Non-pigmented ciliary epithelial cell (primary cell): Measurements from ENCODE around the gene PARVB.
"Not testable (repeated sequence)": the region's sequence is repeated elsewhere in the genome, so short reads cannot be mapped to it uniquely, and the experiment has no call there.

Experiments used
- DNase-seq: peaks from one replicate; pipeline ENCODE4 v3.0.0-alpha.2; 2010; ENCODE audit warnings: low read depth

PARVB gene

GRCh38 chr22:44056649-44057048, 32.5 kb downstream of the PARVB start:
- not testable (repeated sequence) for DNase-seq

- no peak for DNase-seq
These were observed 33.4 kb downstream of the PARVB start for GRCh38 chr22:44057401-44057987.

GRCh38 chr22:44063462-44064371, 39.6 kb downstream of the PARVB start:
- no peak for DNase-seq

DNA sequence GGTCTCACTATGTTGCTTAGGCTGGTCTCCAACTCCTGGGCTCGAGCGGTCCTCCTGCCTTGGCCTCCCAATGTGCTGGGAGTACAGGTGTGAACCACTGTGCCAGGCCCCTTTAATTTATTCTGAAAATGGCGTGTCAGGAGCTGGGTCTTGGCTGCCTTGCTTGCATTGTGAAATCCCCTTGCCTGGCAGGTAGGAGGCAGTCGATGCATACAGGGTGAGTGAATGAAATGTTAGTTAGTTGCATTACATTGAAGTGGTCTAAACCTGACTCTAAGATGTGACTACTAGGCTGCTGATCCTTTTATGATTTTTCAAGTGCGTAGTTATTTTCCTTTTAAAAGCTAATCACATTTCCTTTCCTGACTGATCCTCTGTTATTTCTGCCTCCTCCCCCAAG, 42.9 kb downstream of the PARVB start:
- DNase-seq: no peak

- DNase-seq: no peak
These were observed 43.8 kb downstream of the PARVB start for GRCh38 chr22:44067901-44068300.

- no peak for DNase-seq
These were observed 44.5 kb downstream of the PARVB start for GRCh38 chr22:44068422-44069191.

DNA sequence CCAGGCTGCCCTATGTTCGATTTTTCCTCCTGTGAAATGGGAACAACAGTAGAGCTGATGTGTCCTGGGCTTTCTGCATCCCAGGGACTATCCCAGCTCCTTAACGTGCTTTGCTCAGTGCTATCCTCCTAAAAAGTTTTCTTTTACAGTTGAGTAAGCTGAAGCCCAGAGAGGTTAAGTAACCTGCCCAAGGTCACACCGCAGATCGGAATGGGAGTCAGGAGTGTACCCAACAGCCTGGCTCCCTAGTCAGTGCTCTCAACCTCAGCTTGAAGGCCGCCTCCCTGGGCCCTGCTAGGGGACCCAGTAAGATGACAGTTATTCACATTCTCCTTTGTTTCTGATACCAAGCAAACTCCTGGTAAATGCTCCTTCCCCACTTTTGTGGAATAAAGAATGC, 45.9 kb downstream of the PARVB start:
- no peak for DNase-seq

GRCh38 chr22:44071781-44072326, 47.8 kb downstream of the PARVB start:
- DNase-seq: no peak

DNA sequence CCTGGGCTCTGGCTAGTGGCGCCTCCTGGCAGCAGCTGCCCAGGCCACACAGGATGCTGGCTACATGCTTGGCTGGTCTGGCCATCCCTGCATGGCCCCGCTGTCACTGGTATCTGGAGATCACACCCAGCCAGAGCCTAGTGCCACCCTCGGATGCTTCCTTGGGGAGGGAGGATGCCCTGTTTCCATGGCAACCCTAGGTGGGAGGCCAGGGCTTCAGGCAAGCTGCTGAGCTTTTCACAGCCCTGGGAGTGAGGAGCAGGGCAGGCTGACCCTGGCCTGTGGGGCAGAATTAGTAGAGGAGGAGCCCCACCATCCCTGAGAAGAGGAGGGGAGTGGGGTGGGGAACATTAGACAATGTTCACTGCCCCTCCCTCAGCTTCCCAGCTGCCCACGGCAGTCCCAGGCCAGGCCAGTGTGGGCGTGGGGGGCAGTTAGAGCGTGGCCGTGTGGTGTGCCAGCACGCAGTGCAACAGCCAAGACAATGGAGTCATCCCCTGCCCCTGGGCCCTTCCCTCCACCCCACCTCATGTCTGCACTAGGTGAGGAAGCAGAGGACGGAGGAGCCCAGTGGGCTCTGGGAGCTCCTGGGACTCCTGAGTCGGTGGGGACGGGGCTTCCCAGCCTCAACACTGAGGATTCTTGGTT, 50.4 kb downstream of the PARVB start:
- DNase-seq: no peak

DNA sequence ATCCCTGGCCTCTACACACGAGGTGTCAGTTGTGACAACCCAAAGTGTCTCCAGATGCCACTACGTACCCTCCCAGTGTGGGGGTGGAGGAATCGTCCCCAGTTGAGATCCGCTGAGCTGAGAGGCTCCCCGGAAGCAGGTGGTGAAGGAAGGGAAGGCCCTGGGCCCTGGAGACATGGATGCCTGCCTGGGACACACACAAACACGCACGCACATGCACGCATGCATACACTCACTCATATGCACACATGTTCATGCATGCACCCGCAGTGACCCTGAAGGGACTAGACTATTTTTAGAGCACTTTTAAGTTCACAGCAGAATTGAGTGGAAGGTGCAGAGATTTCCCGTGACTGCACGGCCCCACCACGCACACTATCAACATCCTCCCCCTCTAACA, 50.9 kb downstream of the PARVB start:
- no peak for DNase-seq

- DNase-seq: no peak
These were observed 51.6 kb downstream of the PARVB start for GRCh38 chr22:44075670-44076069.

GRCh38 chr22:44076825-44077224, 52.7 kb downstream of the PARVB start:
- no peak for DNase-seq

GRCh38 chr22:44080936-44081861, 57.1 kb downstream of the PARVB start:
- no peak for DNase-seq

DNA sequence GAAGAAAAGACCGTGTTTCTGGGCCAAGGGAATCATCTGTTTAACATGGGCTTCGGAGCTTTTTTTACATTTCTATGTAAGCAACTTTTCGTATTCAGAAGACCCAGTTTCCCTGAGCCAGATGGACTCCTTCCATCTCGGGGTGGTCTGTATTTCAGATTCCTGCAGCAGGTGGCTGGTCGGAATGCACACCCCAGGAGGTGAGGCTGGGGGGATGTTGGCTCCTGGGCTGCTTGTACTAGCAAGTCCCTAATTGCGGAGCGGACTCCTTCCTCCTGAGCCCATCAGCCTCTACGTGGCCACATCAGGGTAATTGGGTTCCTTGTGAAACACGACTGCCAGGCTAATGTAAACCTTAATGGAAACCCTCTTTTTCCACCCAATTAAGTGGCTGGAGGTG, 58.7 kb downstream of the PARVB start:
- no peak for DNase-seq

DNA sequence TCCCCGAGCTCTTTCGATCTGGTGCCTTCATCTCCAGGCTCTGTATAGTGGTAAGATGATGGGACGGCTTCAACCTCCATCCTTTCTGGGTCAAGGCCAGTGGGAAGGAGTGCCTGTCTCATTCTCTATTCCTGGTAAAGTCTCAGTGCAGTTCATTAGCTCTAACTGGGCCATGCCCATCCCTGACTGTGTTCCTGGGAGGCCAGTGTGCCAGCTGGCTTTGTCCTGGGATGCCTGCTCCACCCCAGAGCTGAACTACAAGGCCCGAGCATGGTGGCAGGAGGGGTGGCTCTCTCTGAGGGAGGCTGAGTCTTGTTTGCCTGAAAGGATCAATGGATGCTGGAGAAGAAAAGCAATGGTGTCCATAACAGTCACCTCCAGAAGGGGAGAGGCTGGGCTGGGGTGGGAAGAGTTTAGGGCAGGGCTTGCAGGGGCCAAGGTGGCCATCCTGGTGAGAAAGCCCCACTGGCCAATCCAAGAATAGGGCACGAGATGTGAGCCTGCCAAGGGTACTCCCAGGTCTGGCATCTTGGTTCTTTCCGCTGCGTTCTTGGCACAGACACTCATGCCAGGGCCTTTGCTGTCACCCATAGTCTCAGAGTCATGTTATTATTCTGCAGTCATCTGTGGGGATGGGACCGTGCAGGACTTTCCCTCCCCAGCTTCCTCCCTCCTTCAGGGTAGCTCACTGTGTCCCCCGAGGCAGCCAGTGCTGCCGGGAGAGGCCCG, 60.1 kb downstream of the PARVB start:
- DNase-seq: no peak

GRCh38 chr22:44085743-44086270, 61.7 kb downstream of the PARVB start:
- DNase-seq: no peak

- no peak for DNase-seq
These were observed 62.4 kb downstream of the PARVB start for GRCh38 chr22:44086271-44087088.

- DNase-seq: no peak
These were observed 63.0 kb downstream of the PARVB start for GRCh38 chr22:44087089-44087430.

DNA sequence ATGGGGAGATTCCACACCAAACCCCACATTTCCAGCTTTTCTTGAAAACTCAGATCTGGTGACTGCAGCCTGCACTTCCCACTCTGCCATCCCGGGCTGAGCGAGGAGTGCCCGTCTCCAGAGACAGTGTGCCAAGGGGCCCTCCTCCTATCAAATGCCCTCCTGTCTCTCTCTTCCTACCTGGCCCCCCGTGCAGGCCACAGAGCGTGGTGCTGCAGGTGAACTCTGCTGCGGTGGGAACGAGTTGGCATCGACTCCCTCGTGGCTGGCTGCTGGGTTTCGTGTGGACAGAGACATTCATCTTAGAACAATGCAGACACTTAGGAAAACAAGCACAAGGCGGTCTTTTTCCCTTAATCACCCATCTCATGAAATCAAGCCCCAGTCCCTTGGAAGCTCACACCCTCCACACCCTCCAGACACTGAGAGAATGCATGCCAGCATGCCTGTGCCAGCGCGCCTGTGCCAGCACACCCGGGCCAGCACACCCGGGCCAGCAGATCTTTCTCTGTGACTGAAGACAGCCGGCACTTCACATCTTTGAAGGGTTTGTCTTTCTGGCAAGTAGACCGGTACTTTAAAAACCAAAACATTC, 65.0 kb downstream of the PARVB start:
- peak; percentile 17 for DNase-seq
